ENCODE measurements around the gene SAMD9L. TPM values are rescaled to one million over a fixed set of nuclear protein-coding genes. Genes with fewer than 3 reads are reported as not detected.

Gene SAMD9L
- total RNA-seq, 1 experiment from 2014 or later = not detected

- Histone ChIP-seq H3K9ac (ENCODE audit: extremely low read depth, insufficient read length, low read length) (no peak overlapping the region), H4K91ac (ENCODE audit: insufficient read length, low read depth, low read length) (no peak overlapping the region), H3K27me3 (ENCODE audit: insufficient read depth, low read length) (no peaks in the 10 kb centered on the region), H3T11ph (ENCODE audit: low read length) (no peak overlapping the region), H3K79me2 (ENCODE audit: insufficient read depth, low read length) (no peaks in the 10 kb centered on the region), H3K18ac (ENCODE audit: insufficient read length, low read depth, low read length) (no peak overlapping the region), H3K23me2 (ENCODE audit: insufficient read length, low read depth, low read length, poor library complexity, severe bottlenecking) (no peaks in the 10 kb centered on the region), H3K79me1 (ENCODE audit: insufficient read depth, low read depth, low read length, poor library complexity, severe bottlenecking) (no peaks in the 10 kb centered on the region), H3K4ac (ENCODE audit: low read depth, low read length) (no peak overlapping the region), H2BK120ac (ENCODE audit: low read depth, low read length, poor library complexity, severe bottlenecking) (no peak overlapping the region), H3K27ac (ENCODE audit: insufficient read length, low read depth, low read length) (no peak overlapping the region), H4K20me1 (ENCODE audit: control insufficient read depth, insufficient read depth, insufficient read length) (no peaks in the 10 kb centered on the region), H3K14ac (ENCODE audit: insufficient read depth, low read length) (no peak overlapping the region), H2AK5ac (ENCODE audit: insufficient read length, low read length) (no peak overlapping the region), H4K5ac (ENCODE audit: insufficient read length, low read depth, low read length) (no peak overlapping the region), H4K8ac (replicated peaks; ENCODE audit: insufficient read length, low read depth, low read length) (no peak overlapping the region), H2BK12ac (ENCODE audit: insufficient read length, low read depth, low read length) (no peak overlapping the region), H2BK20ac (ENCODE audit: low read depth, low read length, poor library complexity, severe bottlenecking) (no peak overlapping the region), H2BK5ac (ENCODE audit: insufficient read length, low read length) (no peak overlapping the region), H3K4me1 (ENCODE audit: insufficient read depth, low read length) (no peaks in the 10 kb centered on the region), H3K23ac (ENCODE audit: insufficient read length, low read depth, low read length) (no peak overlapping the region), H2BK15ac (ENCODE audit: low read depth, low read length) (no peak overlapping the region), H2AFZ (ENCODE audit: low read length) (no peak overlapping the region), H3K9me3 (ENCODE audit: control insufficient read depth, low read depth, low read length) (no peaks in the 10 kb centered on the region), H3K4me2 (ENCODE audit: insufficient read depth, insufficient read length, low read length) (no peak overlapping the region), H3K56ac (ENCODE audit: insufficient read length, low read depth, low read length) (no peak overlapping the region)
- no peaks in the 10 kb centered on the region for H3K4me1 Mint-ChIP-seq
- no CpG with 5 or more reads among the region's 1 CpG for WGBS (ENCODE audit: extremely low coverage, insufficient read length, low lambda C conversion rate)
- DNase-seq = no peak
- no peaks in the 10 kb centered on the region for H3K36me3 Mint-ChIP-seq (ENCODE audit: insufficient read depth in 1 of 3, low read depth in 3 of 3)
- no peak overlapping the region for H3K27ac Mint-ChIP-seq
- H3K4me3 Mint-ChIP-seq = no peak overlapping the region
- no peak for TF ChIP-seq CTCF (conservative IDR thresholded peaks at IDR 0.05)
- H3K27me3 Mint-ChIP-seq (ENCODE audit: low read depth) = peaks cover 18% of the 10 kb centered on the region
- no peaks in the 10 kb centered on the region for H3K9me3 Mint-ChIP-seq
Measured at GRCh38 chr7:93185303-93186027, 37.3 kb upstream of the SAMD9L start.
